ENCODE data around the gene LEMD3.

DNA sequence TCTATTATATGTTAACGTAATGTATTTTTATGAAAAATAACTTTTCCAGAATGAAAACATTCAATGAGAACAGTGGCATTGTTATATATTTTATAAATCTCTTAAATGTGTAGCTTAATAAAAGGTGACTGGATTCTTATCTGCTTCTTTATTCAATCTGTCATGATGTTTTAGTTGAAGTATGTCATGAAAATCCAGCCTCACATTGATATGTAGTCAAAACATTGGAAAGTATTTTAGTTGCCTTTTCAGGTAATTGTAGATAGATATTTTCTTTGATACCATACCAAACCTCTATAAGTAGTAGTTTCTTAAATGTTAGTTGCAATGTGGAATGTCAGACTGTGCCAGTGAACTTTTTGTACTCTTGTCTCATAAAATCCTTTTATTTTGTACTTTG is 67.8 kb downstream of the LEMD3 start:
- TF ChIP-seq, protein P1, sequence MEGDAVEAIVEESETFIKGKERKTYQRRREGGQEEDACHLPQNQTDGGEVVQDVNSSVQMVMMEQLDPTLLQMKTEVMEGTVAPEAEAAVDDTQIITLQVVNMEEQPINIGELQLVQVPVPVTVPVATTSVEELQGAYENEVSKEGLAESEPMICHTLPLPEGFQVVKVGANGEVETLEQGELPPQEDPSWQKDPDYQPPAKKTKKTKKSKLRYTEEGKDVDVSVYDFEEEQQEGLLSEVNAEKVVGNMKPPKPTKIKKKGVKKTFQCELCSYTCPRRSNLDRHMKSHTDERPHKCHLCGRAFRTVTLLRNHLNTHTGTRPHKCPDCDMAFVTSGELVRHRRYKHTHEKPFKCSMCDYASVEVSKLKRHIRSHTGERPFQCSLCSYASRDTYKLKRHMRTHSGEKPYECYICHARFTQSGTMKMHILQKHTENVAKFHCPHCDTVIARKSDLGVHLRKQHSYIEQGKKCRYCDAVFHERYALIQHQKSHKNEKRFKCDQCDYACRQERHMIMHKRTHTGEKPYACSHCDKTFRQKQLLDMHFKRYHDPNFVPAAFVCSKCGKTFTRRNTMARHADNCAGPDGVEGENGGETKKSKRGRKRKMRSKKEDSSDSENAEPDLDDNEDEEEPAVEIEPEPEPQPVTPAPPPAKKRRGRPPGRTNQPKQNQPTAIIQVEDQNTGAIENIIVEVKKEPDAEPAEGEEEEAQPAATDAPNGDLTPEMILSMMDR (IDR thresholded peaks at IDR 0.05): no peak
- TF ChIP-seq POLR2AphosphoS5 (IDR thresholded peaks at IDR 0.05; ENCODE audit: insufficient read depth in 1 of 2, low read depth in 1 of 2): no peak

Measured in vagina (tissue), 2 donors.